HUES6 (cell line): ENCODE data around the gene SLC25A23.

Experiments used
- H3K27ac ChIP-seq: 2 replicates; pipeline ENCODE4 v1.7.0; 2013; ENCODE audit warnings: low read depth, mild to moderate bottlenecking, low read length, inconsistent platforms
- H3K27me3 ChIP-seq: 2 replicates; pipeline ENCODE4 v1.6.1; 2013; ENCODE audit warnings: low read length; ENCODE audit not compliant: control insufficient read depth, insufficient read depth
- H3K36me3 ChIP-seq: 2 replicates; pipeline ENCODE4 v1.6.1; 2013; ENCODE audit warnings: low read length; ENCODE audit not compliant: control insufficient read depth, insufficient read depth
- H3K4me1 ChIP-seq: 2 replicates; pipeline ENCODE4 v1.6.1; 2013; ENCODE audit warnings: low read length; ENCODE audit not compliant: control insufficient read depth, insufficient read depth
- H3K4me3 ChIP-seq: 2 replicates; pipeline ENCODE4 v1.5.1; 2013; ENCODE audit warnings: low read depth, low read length
- H3K9ac ChIP-seq: one replicate; pipeline ENCODE4 v1.6.1; 2013; ENCODE audit warnings: mild to moderate bottlenecking, low read length
- H3K9me3 ChIP-seq: 2 replicates; pipeline ENCODE4 v1.6.1; 2013; ENCODE audit warnings: low read depth, low read length; ENCODE audit not compliant: control insufficient read depth, insufficient read depth

SLC25A23 gene

DNA sequence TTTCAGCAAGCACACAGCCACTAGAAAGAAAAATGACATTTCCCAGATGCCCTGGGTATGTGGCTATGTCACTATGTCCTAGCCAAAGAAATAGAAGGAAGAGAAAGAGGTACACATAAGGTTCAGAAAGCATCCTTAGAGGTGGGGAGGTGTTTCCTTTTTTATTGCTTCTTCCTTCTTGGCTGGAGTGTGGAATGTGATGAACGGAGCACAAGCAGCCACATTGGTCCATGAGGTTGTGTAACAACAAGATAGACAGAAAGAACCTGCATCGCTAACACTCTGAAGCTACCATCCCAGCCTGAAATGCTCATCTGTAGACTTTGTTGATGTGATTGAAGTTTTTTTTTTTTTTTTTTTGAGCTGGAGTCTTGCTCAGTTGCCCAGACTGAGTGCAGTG is 6.7 kb downstream of the SLC25A23 start:
- H3K4me1 ChIP-seq, result peaks cover under 1% of the 10 kb centered on the region; the same call in 1 of the 2 replicates
- peaks cover 17% of the 10 kb centered on the region for H3K9me3 ChIP-seq
- peaks cover 36% of the 10 kb centered on the region for H3K36me3 ChIP-seq
- H3K27ac ChIP-seq, result no peak overlapping the region
- no peak overlapping the region for H3K9ac ChIP-seq
- H3K27me3 ChIP-seq, result no peaks in the 10 kb centered on the region
- no peak overlapping the region for H3K4me3 ChIP-seq

- Histone ChIP-seq H3K36me3 (peaks cover 36% of the 10 kb centered on the region), H3K9ac (no peak overlapping the region), H3K4me3 (no peak overlapping the region), H3K27me3 (no peaks in the 10 kb centered on the region), H3K9me3 (peaks cover 17% of the 10 kb centered on the region), H3K4me1 (no peaks in the 10 kb centered on the region), H3K27ac (no peak overlapping the region)
Observed at GRCh38 chr19:6452223-6452614, 7.4 kb downstream of the SLC25A23 start.

DNA sequence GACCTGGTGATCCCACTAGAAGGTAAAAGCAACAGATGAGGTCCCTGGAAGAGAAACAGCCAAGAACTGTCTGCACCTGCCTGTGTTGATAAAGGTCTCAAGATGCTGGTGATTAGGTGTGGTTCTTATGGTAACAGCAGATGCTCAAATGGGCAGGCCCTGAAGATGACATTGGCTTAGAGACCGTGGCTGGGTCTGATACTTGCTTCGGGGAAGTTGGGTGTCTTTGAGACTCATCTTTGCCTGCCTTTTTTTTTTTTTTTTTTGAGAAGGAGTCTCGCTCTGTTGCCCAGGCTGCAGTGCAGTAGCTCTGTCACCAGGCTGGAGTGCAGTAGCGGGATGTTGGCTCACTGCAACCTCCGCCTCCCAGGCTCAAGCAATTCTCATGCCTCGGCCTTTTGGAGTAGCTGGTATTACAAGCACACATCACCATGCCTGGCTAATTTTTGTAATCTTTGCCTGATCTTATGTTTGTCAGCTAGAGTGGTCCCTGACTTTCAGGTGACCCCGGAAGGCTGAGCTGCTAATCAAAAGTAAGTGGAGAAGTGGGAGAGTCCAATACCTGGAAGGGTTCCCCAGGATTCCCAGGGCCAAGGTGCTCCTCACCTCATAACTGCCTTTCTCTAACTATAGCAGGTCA is 7.9 kb downstream of the SLC25A23 start:
- peaks cover 36% of the 10 kb centered on the region for H3K36me3 ChIP-seq

GRCh38 chr19:6450166-6450565 is 9.4 kb downstream of the SLC25A23 start:
- peaks cover 17% of the 10 kb centered on the region for H3K9me3 ChIP-seq
- no peaks in the 10 kb centered on the region for H3K4me1 ChIP-seq
- H3K27me3 ChIP-seq, result no peaks in the 10 kb centered on the region
- H3K4me3 ChIP-seq, result no peak overlapping the region
- H3K36me3 ChIP-seq, result peaks cover 31% of the 10 kb centered on the region
- no peak overlapping the region for H3K27ac ChIP-seq
- H3K9ac ChIP-seq, result no peak overlapping the region

More for the DNA sequence above, 7.9 kb downstream of the SLC25A23 start:
- Histone ChIP-seq H3K27ac (no peak overlapping the region), H3K4me1 (no peaks in the 10 kb centered on the region), H3K27me3 (no peaks in the 10 kb centered on the region), H3K9ac (no peak overlapping the region), H3K9me3 (peaks cover 17% of the 10 kb centered on the region), H3K4me3 (no peak overlapping the region)

DNA sequence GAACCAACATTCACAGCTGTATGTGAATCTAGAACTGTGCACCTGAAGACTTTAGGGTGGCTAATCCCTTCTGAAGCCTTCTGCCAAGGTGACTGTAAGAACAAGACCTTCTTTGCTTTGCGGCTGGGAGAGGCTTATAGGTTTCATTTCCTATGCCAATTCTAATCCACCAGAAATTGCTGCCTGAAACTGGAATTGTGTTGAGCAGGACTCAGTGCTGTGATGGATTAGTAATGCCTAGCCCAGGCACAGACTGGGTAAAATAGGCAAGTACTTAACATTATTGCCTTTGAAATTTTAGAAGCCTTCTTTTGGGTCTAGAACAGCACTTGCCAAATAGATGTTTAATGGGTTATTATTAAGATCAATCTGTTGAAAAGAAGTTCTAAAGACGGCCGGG is 11.5 kb downstream of the SLC25A23 start:
- Histone ChIP-seq H3K4me3 (no peak overlapping the region), H3K4me1 (no peaks in the 10 kb centered on the region), H3K27ac (no peak overlapping the region), H3K36me3 (peaks cover 13% of the 10 kb centered on the region), H3K9me3 (no peaks in the 10 kb centered on the region), H3K9ac (no peak overlapping the region), H3K27me3 (no peaks in the 10 kb centered on the region)

GRCh38 chr19:6446452-6446851 is 13.1 kb downstream of the SLC25A23 start:
- no peak overlapping the region for H3K9ac ChIP-seq
- no peak overlapping the region for H3K27ac ChIP-seq

GRCh38 chr19:6443986-6444385 is 15.6 kb downstream of the SLC25A23 start:
- Histone ChIP-seq H3K9ac (no peak overlapping the region), H3K4me3 (no peak overlapping the region), H3K9me3 (no peaks in the 10 kb centered on the region)

More at GRCh38 chr19:6446452-6446851, 13.1 kb downstream of the SLC25A23 start:
- no peaks in the 10 kb centered on the region for H3K27me3 ChIP-seq
- H3K4me3 ChIP-seq, result no peak overlapping the region
- H3K36me3 ChIP-seq, result peaks cover 2% of the 10 kb centered on the region
- no peaks in the 10 kb centered on the region for H3K4me1 ChIP-seq
- H3K9me3 ChIP-seq, result no peaks in the 10 kb centered on the region

DNA sequence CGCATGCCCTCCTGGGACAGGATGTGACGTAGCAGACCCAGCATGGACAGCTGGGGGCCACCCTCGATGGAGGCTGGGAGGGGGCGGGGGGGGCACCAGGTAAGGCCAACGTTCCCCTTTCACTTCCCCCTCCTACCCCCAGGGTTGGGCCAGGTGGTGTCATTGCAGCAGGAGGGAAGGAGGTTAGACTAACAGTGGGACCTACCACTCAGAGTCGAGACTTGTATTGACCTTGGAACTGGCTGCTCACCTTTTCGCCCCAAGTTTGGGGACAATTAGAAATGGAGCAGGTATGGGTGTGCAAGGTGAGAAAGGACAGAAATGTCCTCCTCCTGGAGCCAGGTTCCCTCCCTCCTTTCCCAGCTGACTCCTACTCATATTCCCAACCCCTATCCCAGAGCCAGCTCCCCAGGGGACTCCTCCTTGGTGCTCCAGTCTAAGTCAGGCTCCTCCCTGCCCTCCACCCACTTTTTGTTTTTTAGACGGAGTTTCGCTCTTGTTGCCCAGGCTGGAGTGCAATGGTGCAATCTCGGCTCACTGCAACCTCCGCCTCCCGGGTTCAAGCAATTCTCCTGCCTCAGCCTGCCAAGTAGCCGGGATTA is 17.4 kb downstream of the SLC25A23 start:
- Histone ChIP-seq H3K4me3 (no peak overlapping the region), H3K4me1 (no peaks in the 10 kb centered on the region), H3K36me3 (no peaks in the 10 kb centered on the region; the same call in 1 of the 2 replicates), H3K27ac (no peak overlapping the region), H3K9ac (no peak overlapping the region), H3K9me3 (no peaks in the 10 kb centered on the region), H3K27me3 (no peaks in the 10 kb centered on the region)

More at GRCh38 chr19:6443986-6444385, 15.6 kb downstream of the SLC25A23 start:
- Histone ChIP-seq H3K4me1 (no peaks in the 10 kb centered on the region), H3K27ac (no peak overlapping the region), H3K27me3 (no peaks in the 10 kb centered on the region), H3K36me3 (no peaks in the 10 kb centered on the region; the same call in 1 of the 2 replicates)

GRCh38 chr19:6440905-6441304 is 18.7 kb downstream of the SLC25A23 start:
- Histone ChIP-seq H3K27me3 (no peaks in the 10 kb centered on the region), H3K36me3 (no peaks in the 10 kb centered on the region; the same call in 1 of the 2 replicates), H3K27ac (no peak overlapping the region), H3K9ac (no peak overlapping the region), H3K4me1 (no peaks in the 10 kb centered on the region), H3K9me3 (no peaks in the 10 kb centered on the region), H3K4me3 (no peak overlapping the region)

- Histone ChIP-seq H3K9me3 (no peaks in the 10 kb centered on the region), H3K9ac (no peak overlapping the region), H3K36me3 (no peaks in the 10 kb centered on the region; the same call in 1 of the 2 replicates), H3K4me1 (no peaks in the 10 kb centered on the region), H3K27me3 (no peaks in the 10 kb centered on the region), H3K4me3 (no peak overlapping the region), H3K27ac (no peak overlapping the region)
Observed at GRCh38 chr19:6439743-6440142, 19.8 kb downstream of the SLC25A23 start.

DNA sequence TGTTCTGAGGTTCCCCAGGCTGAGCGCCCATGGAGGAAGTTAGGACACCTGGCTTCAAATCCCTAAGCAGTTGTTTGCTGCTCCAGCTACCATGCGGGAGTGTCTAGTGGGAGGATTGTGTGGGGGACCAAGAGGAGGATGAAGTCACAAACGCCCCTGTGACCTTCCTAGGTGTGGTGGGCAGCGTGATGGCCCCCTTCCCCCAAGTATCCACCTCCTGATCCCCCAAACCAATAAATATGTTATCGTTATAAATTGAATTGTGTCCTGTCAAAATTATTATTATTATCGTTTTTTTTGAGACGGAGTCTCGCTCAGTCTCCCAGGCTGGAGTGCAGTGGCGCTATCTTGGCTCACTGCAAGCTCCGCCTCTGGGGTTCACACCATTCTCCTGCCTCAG is 25.9 kb downstream of the SLC25A23 start, which contains the start of gene SLC25A41:
SLC25A41 (minus strand) TSS at position 101 of the 400 bp plus-strand sequence; CDS start at position 31, 70 bp downstream.
- no peaks in the 10 kb centered on the region for H3K4me1 ChIP-seq
- no peaks in the 10 kb centered on the region for H3K36me3 ChIP-seq
- H3K9ac ChIP-seq, result no peak within 1 kb of the TSS
- H3K27me3 ChIP-seq, result peaks cover 11% of the 10 kb centered on the region
- no peak within 1 kb of the TSS for H3K4me3 ChIP-seq
- no peak within 1 kb of the TSS for H3K27ac ChIP-seq
- no peaks in the 10 kb centered on the region for H3K9me3 ChIP-seq
